Activated CD4-positive, alpha-beta T cell treated with anti-CD3 and anti-CD28 coated beads, Interleukin-2, amount 10 ng/mL, durations not matched to agents 24 days and 14 days (primary cell): ENCODE measurements around the gene ANTXR1. TPM values are rescaled to one million over a fixed set of nuclear protein-coding genes. Genes with fewer than 3 reads are reported as not detected.

Source experiments
- DNase-seq: peaks from one replicate; pipeline ENCODE4 v3.0.0; 2022
- H3K27ac Mint-ChIP-seq: one replicate; pipeline ENCODE4 v1.8.0; 2022; ENCODE audit warnings: mild to moderate bottlenecking, mixed read lengths
- H3K27me3 Mint-ChIP-seq: one replicate; pipeline ENCODE4 v1.8.0; 2022; ENCODE audit warnings: mixed read lengths
- H3K36me3 Mint-ChIP-seq: one replicate; pipeline ENCODE4 v1.8.0; 2022; ENCODE audit warnings: low read depth, mild to moderate bottlenecking, mixed read lengths
- H3K4me1 Mint-ChIP-seq: one replicate; pipeline ENCODE4 v1.8.0; 2021; ENCODE audit warnings: mixed read lengths
- H3K4me3 Mint-ChIP-seq: one replicate; pipeline ENCODE4 v1.8.0; 2022; ENCODE audit warnings: mild to moderate bottlenecking, moderate library complexity, mixed read lengths
- H3K9me3 Mint-ChIP-seq: one replicate; pipeline ENCODE4 v1.8.0; 2021; ENCODE audit warnings: mixed read lengths
- intact Hi-C: fragments of 100-400 bp; cut with micrococcal nuclease; formaldehyde crosslinking; loops from one replicate; pipeline ENCODE4 v1.15.1; 2023
- total RNA-seq: library from RNA; stranded (reverse); gene quantifications from 2 replicates; pipeline ENCODE4 v1.2.3, GENCODE V29; 2022

ANTXR1 gene
- total RNA-seq, 1 donor from 2014 or later = not detected

DNA sequence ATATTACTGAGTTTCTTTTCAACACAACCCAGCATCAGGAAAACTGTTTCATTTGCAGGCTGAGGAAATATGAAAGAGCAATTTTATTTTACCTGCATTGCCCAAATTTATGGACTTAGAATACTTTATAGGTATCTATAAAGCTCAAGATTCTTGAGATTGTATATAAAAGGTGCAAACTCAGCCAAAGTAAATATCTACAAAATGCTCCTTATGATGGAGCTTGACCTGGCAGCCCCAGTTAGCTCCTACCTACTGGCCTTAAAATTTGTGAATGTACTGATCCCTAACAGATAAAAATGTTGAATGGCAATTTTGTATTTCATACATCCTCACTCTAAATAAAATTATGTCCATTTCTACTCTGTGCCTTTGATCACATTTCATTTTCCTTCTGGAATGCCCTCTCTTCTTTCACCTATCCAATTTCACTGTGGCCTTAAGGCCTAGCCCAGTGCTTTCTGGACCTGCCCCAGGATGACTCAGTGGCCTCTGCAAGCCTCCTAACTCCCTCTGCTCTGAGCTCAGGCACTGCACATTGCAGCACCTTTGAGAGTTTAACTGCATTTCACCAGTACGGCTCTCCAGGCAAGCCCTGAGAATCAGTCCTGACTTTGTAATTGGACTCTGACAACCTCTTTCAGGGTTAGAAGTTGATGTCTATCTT lies 125.9 kb downstream of the ANTXR1 start:
- no peak for DNase-seq
- intact Hi-C loops = no loop called here
- Mint-ChIP-seq H3K4me1 (no peaks in the 10 kb centered on the region), H3K4me3 (no peak overlapping the region), H3K27ac (no peak overlapping the region), H3K9me3 (no peaks in the 10 kb centered on the region), H3K27me3 (peaks cover 30% of the 10 kb centered on the region), H3K36me3 (no peaks in the 10 kb centered on the region)

DNA sequence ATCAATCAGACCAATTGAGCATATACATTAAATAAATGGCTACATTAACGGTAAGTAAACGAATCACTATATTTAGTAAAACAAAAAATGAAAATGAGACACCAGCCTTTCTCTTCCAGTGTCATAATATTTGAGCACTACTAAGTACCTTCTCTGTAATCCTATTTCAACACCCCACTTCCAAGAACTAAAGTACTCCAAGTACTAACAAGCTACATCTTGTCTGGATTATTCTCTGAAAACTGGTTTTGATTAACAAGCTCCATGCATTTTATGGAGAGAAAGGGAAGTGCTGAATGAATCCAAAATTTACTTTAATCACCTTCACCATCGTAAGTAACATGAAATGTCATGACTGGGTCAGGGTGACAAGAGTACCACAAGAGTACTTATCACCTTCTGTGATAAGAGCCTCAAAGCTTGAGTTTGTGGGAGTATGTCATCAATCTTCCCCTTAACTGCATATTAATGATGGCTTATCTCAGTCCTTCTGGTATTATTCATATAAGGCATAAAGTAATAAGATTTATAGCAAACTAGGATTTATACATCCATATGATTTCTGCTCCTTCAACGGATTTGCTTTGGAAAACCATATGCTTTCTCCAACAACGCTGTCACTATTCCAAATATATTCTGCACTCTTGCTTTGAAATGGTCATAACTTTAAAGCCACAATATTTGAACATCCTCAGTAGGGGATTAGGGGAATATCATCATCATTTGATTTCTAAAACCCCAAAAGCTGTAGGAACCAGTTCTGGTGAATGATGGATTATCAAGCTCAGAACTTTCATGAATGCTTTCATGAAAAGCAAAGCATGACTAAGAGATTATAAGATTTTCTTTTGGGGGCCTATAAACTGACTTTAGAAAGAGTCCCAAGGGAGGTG lies 127.0 kb downstream of the ANTXR1 start:
- no peak overlapping the region for H3K27ac Mint-ChIP-seq
- no peak for DNase-seq
- no peaks in the 10 kb centered on the region for H3K36me3 Mint-ChIP-seq
- peaks cover 31% of the 10 kb centered on the region for H3K27me3 Mint-ChIP-seq
- no peak overlapping the region for H3K4me3 Mint-ChIP-seq
- no peaks in the 10 kb centered on the region for H3K4me1 Mint-ChIP-seq
- no peaks in the 10 kb centered on the region for H3K9me3 Mint-ChIP-seq
- intact Hi-C loops = no loop called here

DNA sequence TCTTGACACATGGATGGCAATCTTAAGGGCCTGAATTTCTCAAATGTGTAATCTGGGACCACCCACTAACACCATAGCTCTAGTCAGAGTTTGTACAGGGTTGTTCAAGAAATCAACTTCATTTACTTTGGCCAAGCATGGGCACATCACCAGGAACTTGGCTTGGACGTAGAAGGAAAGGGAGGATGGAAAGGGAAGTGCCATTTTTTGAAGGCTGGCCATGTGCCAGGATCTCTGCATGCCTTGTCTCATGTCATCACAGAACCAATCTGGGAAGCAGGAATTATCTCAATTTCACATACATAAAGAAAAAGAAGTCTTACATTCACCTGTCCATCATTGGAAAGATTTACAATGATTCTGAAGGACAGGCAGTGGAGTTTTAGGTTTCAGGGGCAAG lies 128.1 kb downstream of the ANTXR1 start:
- H3K36me3 Mint-ChIP-seq = no peaks in the 10 kb centered on the region
- H3K27me3 Mint-ChIP-seq = peaks cover 31% of the 10 kb centered on the region
- intact Hi-C loops = no loop called here
- no peak for DNase-seq
- H3K27ac Mint-ChIP-seq = no peak overlapping the region
- no peaks in the 10 kb centered on the region for H3K9me3 Mint-ChIP-seq
- no peaks in the 10 kb centered on the region for H3K4me1 Mint-ChIP-seq
- H3K4me3 Mint-ChIP-seq = no peak overlapping the region

DNA sequence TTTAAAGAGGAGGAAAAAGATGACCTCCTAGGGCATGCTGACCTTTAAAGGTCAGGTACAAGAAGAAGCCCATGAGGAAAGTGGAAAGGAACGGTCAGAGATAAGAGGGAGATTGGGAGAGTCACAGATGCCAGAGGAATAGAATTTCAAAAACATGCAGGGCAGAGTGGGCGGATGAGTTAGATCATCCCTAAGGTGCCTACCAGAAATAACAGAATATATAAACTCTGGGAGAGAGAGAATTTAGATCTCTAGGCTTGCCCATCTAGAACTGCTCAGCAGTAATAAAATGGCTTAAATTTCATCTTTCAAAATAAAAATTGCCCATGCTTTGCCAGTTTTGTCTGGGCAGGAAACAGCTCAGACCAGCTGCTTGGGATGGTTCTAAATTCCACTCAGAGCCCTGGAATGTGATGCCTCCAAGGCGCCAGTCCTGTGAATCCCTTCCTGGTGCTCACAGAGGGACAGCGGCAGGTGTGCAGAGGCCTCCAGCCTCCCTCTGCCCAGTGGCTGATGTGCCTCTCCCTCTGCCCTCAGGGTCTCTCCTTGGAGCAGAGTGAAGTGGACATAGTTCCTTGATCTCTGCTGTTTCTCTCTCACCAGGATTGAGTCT lies 130.9 kb downstream of the ANTXR1 start:
- no peak overlapping the region for H3K27ac Mint-ChIP-seq
- H3K36me3 Mint-ChIP-seq = no peaks in the 10 kb centered on the region
- H3K4me1 Mint-ChIP-seq = no peaks in the 10 kb centered on the region
- H3K9me3 Mint-ChIP-seq = no peaks in the 10 kb centered on the region
- peaks cover 26% of the 10 kb centered on the region for H3K27me3 Mint-ChIP-seq
- no peak for DNase-seq
- intact Hi-C loops = no loop called here
- H3K4me3 Mint-ChIP-seq = no peak overlapping the region

DNA sequence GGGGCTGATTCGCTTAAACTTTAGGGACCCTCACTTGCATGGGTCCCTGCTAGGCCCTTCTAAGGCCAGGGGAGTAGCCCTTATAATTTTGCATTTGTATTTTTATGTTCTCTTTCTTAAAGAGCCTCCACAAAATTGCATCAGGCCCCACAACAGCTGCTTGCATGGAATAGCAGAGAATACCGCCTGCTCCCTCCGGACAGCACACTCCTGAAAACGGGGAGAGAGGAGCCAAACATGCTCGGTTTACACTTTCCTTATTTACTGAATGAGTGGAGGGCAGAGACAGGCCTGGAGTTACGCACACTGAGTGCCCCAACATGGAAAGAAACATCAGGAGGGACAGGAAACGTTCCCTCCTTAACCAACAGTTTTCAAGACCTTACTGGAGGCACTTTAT lies 132.2 kb downstream of the ANTXR1 start:
- Mint-ChIP-seq H3K4me1 (no peaks in the 10 kb centered on the region), H3K27ac (no peak overlapping the region), H3K36me3 (no peaks in the 10 kb centered on the region), H3K27me3 (peaks cover 22% of the 10 kb centered on the region), H3K4me3 (no peak overlapping the region), H3K9me3 (no peaks in the 10 kb centered on the region)
- intact Hi-C loops = no loop called here
- DNase-seq = no peak

DNA sequence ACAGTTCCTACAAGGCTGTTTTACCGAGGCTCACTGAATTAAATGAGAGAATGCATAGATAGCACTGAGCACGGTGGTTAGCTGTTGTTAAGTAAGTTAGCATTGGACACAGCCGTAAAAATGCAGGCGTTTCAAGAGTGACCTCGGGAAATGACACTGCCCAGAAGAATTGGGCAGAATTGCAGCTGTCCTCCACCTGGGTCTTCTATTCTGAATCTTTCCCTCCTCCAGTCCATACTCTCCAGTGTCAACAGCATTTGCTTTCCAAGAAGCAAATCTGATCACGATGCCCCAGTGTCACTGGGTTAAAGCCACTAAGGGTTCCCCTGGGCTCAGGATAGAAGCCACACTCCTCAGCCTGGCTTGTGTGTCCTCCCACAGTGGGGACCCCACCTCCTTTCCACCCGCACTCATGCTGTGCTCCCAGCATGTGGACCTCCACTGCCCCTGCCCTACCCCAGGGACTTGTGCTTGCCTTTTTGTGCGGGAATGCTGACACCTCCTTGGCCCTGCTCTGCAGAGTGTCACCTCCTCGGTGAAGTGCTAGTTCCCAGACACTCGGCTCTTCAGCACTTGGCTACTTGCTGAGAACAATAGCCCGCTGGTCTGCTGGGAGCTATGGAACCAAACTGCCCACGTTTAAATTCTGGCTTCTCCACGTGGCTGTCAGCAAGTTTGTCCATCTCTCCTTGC lies 135.0 kb downstream of the ANTXR1 start:
- intact Hi-C loops = no loop called here
- H3K36me3 Mint-ChIP-seq = no peaks in the 10 kb centered on the region
- no peak overlapping the region for H3K4me3 Mint-ChIP-seq
- no peak for DNase-seq
- H3K27ac Mint-ChIP-seq = no peak overlapping the region
- no peaks in the 10 kb centered on the region for H3K9me3 Mint-ChIP-seq
- H3K27me3 Mint-ChIP-seq = peaks cover 9% of the 10 kb centered on the region
- H3K4me1 Mint-ChIP-seq = no peaks in the 10 kb centered on the region

DNA sequence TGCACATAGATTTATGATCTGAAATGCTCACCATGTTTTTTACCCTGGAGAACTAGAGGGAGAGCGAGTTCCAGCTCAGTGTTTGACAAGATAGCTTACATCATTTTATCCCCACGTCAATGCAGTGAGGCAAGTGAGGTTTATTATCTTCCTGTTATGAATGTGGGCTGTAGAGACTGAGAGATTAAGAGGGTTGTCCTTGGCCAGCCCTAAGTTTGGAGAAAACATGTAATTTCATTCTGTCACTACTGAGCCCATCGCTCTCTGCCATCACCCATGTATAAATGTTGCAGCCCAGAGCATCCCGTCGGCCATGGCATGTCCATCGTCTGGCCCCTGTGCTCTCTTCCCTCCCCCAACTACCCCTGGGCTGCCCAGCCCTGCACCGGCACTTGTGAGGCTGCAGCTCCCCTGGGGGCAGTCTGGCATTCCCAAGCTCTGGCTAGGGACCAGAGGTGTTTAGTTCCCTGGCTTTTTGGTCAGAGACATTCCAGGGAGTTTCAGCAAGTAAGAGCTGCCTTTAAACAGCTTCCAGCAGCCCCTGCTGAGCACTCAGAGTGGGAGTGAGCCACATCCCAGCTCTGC lies 136.7 kb downstream of the ANTXR1 start:
- intact Hi-C loops = no loop called here
- Mint-ChIP-seq H3K27me3 (peaks cover 2% of the 10 kb centered on the region), H3K9me3 (no peaks in the 10 kb centered on the region), H3K4me1 (no peaks in the 10 kb centered on the region), H3K4me3 (no peak overlapping the region), H3K36me3 (no peaks in the 10 kb centered on the region), H3K27ac (no peak overlapping the region)
- DNase-seq = no peak

DNA sequence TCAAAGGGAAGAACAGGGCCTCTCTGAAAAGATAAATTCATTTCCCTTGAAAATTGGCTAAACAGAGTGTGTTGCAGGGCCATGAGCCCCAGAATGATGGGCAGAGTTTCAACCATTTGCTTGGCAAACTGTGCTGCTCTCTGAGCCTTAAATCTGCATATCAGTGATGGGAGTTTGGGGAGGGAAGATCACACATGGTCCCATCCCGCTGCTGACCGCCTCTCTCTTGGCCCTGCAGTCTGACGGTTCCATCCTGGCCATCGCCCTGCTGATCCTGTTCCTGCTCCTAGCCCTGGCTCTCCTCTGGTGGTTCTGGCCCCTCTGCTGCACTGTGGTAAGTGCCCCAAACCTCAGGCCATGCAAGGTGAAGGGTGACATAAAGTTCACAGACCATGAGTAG lies 139.0 kb downstream of the ANTXR1 start:
- Mint-ChIP-seq H3K4me3 (no peak overlapping the region), H3K9me3 (no peaks in the 10 kb centered on the region), H3K27me3 (peaks cover 2% of the 10 kb centered on the region), H3K36me3 (no peaks in the 10 kb centered on the region), H3K27ac (no peak overlapping the region), H3K4me1 (no peaks in the 10 kb centered on the region)
- DNase-seq = no peak
- intact Hi-C loops = no loop called here

DNA sequence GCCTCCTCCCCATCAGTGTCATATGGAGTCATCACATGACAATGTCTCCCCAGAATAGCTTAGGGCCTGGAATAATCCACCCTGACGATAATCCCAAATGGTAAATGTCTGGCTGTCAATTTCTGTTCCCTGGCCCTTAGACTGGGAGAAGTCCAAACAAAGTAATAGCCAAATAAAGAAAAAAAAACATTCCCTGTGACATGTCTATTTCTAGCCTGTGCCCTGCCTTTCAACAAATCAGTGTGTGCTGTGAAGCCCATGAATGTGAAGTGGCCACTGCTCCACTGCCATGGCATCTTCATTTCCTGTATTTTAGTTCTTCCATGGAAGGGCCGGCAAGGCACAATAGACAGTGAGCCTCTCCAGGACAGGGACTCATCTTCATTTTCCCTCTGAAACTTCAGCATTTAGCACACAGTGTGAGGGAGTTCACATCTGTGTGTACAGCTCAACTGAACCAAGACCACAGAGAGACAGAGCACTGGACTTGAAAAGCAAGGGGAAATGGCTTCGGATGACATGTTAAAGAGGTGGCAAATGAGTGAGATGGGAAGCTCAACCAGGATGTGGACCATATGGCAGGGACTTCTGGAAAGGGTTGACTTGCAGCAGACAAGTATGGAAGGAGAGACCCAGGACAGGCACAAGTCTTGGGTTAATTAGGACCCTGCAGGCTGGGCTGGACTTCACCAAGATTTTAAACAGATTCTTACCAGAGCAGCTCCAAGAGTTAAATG lies 140.0 kb downstream of the ANTXR1 start:
- DNase-seq = no peak
- Mint-ChIP-seq H3K27me3 (peaks cover 2% of the 10 kb centered on the region), H3K36me3 (no peaks in the 10 kb centered on the region), H3K4me1 (no peaks in the 10 kb centered on the region), H3K4me3 (no peak overlapping the region), H3K27ac (no peak overlapping the region), H3K9me3 (no peaks in the 10 kb centered on the region)
- intact Hi-C loops = no loop called here

DNA sequence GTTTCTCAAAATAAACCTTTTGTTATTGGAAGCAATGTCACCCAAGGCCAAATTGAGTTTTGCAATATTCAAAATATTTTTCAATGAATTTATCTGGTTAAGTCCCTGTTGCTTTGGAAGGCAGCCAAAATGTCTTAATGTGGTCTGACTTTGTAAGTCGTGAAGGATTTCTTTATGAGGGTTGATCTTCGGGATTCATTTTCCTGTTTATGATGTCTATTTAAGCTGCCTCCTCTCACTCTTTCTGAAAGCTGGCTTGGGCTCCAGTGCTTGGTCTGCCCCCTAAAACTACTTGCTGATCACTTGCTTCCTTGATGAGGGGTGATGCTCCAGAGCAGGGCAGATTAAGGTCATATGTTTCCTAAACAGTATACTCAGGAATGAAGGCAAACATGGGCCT lies 141.1 kb downstream of the ANTXR1 start:
- no peaks in the 10 kb centered on the region for H3K4me1 Mint-ChIP-seq
- H3K27me3 Mint-ChIP-seq = peaks cover 2% of the 10 kb centered on the region
- H3K27ac Mint-ChIP-seq = no peak overlapping the region
- H3K9me3 Mint-ChIP-seq = no peaks in the 10 kb centered on the region
- H3K36me3 Mint-ChIP-seq = no peaks in the 10 kb centered on the region
- DNase-seq = no peak
- intact Hi-C loops = no loop called here
- H3K4me3 Mint-ChIP-seq = no peak overlapping the region

DNA sequence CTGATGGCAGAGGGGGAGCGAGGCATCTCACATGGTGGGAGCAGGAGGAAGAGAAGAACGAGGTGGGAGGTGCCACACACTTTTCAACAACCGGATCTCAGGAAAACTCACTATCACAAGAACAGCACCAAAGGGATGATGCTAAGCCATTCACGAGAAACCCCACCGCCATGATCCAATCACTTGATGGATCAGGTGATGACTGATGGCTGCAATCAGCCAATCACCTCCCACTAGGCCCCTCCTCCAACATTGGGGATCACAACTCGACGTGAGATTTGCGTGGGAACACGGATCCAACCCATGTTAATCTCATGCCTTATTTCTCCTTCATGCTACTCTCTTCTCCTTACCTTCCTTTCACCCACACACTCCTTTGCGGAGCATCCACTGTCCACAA lies 143.6 kb downstream of the ANTXR1 start:
- H3K27ac Mint-ChIP-seq = no peak overlapping the region
- peaks cover 4% of the 10 kb centered on the region for H3K27me3 Mint-ChIP-seq
- DNase-seq = no peak
- no peaks in the 10 kb centered on the region for H3K9me3 Mint-ChIP-seq
- no peaks in the 10 kb centered on the region for H3K36me3 Mint-ChIP-seq
- intact Hi-C loops = no loop called here
- no peaks in the 10 kb centered on the region for H3K4me1 Mint-ChIP-seq
- no peak overlapping the region for H3K4me3 Mint-ChIP-seq

DNA sequence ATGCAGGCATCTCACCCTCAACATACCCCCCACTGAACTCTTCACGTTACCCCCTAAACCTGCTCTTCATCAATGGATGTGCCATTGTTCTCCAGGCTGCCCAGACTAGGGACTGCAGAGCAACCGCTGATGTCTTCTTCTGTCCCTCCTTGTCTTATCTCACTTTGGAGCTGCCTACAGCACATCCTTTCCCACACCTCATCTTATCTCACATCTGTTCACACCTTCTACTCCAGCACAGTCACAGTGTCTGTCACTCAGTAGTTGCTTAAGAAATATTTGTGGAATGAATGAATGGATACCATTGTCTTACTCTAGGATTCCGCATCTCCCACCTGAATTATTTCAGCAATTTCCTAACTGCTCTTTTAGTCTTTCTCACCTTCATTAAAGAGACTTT lies 144.5 kb downstream of the ANTXR1 start:
- Mint-ChIP-seq H3K9me3 (no peaks in the 10 kb centered on the region), H3K27ac (no peak overlapping the region), H3K4me1 (no peaks in the 10 kb centered on the region), H3K4me3 (no peak overlapping the region), H3K36me3 (no peaks in the 10 kb centered on the region), H3K27me3 (peaks cover 4% of the 10 kb centered on the region)
- intact Hi-C loops = no loop called here
- DNase-seq = no peak

DNA sequence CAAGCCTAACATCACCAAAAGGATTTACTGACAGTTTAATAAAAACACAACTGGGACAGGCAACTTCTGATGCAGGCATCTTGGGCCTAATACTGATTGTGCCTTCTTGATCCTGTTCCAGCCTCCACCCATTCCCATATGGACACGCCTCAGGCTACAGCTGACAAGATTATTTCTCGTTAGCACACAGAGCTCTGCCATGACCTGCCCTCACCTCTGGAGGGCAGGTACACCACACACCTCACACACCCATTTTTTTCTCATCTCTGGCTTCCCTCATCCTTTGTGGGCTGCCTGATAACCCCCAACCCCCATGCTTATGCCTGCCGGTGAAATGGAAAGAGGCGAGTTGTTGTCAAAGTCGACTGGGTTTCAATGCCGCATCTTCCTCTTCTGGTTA lies 147.0 kb downstream of the ANTXR1 start:
- no peak overlapping the region for H3K27ac Mint-ChIP-seq
- no peak overlapping the region for H3K4me3 Mint-ChIP-seq
- intact Hi-C loops = no loop called here

More for the DNA sequence above, 147.0 kb downstream of the ANTXR1 start:
- H3K4me1 Mint-ChIP-seq = no peaks in the 10 kb centered on the region
- DNase-seq = no peak
- H3K9me3 Mint-ChIP-seq = no peaks in the 10 kb centered on the region
- peaks cover 8% of the 10 kb centered on the region for H3K27me3 Mint-ChIP-seq
- no peaks in the 10 kb centered on the region for H3K36me3 Mint-ChIP-seq
